Upper lobe of left lung (tissue), 4 donors: ENCODE results near the gene CLEC7A.

Experiments
- CTCF ChIP-seq, 6 experiments: fragments of 450-650 bp in 4 of 6; fragments of 200-600 bp in 2 of 6; sonication (generic) in 2 of 6; IDR thresholded peaks; one replicate each; pipeline ENCODE4 v1.5.1; 2016 to 2019; ENCODE audit warnings: antibody characterized with exemption in 6 of 6
- EP300 ChIP-seq, 4 donors: sonication (generic); formaldehyde crosslinking; IDR thresholded peaks; one replicate each; pipeline ENCODE4 v1.5.1; 2017; ENCODE audit warnings: antibody characterized with exemption in 4 of 4, control low read depth in 2 of 4
- POLR2A ChIP-seq, 4 donors: fragments of 450-650 bp; IDR thresholded peaks; one replicate each; pipeline ENCODE4 v1.5.1; 2016 to 2017; ENCODE audit warnings: antibody characterized with exemption in 4 of 4, mild to moderate bottlenecking in 2 of 4

- TF ChIP-seq POLR2A (IDR thresholded peaks at IDR 0.05) = no peak
- TF ChIP-seq CTCF (IDR thresholded peaks at IDR 0.05) = no peak
- TF ChIP-seq EP300 (IDR thresholded peaks at IDR 0.05) = no peak
Measured at GRCh38 chr12:10094646-10095395, 35.2 kb downstream of the CLEC7A start.
